SIG-M5 (cell line): ENCODE measurements around the gene ARFGEF2.
"Not testable (repeated sequence)": the region's sequence is repeated elsewhere in the genome, so short reads cannot be mapped to it uniquely, and the experiment has no call there.

ENCODE experiments used
- DNase-seq: peaks from one replicate; lab custom pipeline; 2025; lab: John Stamatoyannopoulos, UW

ARFGEF2 gene

DNA sequence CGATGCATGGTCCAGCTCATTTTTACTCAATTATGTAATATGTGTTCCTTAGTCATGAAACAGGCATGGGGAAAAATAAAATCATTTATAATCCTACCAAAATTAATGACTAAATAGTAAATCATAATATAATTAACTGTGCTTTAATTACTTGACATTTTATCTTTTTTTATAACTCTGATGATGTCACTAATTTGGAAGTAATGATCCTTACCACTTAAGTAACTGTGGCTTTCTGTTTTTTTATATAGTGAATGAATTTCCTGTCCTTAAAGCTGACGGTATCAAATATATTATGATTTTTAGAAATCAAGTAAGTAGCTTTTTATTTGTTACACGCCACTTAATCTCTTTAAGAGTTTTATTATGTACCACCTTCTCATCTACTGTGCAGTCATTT lies 156.8 kb downstream of the ARFGEF2 start:
- no peak for DNase-seq

DNA sequence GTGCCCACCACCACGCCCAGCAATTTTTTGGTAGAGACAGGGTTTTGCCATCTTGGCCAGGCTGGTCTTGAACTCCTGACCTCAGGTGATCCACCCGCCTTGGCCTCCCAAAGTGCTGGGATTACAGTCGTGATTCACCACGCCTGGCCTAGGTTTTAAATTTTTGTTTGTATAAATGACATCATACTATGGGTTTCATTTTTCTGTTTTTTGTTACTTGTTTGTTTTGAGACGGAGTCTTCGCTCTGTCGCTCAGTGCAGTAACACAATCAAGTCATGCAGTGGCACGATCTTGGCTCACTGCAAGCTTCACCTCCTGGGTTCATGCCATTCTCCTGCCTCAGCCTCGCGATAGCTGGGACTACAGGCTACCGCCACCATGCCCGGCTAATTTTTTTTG lies 160.8 kb downstream of the ARFGEF2 start:
- DNase-seq, result not testable (repeated sequence)
